ENCODE data around the gene REG3A.

DNA sequence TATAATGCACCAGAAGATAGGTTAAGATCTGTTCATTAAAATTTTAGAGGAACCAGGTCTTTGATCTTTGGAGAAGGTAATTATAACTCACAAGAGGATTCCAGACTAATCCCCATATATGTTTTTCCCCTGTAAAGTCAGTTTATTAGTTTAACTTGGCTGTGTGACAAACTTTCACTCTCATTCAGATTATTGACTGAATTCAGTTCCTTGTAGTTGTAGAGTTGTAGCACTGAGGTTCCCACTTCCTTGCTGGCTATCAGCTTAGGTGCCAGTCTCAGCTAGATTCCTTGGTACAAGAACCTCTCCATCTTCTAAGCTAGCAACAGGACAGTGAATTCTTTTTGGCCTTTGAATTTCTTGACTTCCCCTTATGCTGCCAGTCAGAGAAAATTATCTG, 20.1 kb downstream of the REG3A start:
- TF ChIP-seq, protein P1, sequence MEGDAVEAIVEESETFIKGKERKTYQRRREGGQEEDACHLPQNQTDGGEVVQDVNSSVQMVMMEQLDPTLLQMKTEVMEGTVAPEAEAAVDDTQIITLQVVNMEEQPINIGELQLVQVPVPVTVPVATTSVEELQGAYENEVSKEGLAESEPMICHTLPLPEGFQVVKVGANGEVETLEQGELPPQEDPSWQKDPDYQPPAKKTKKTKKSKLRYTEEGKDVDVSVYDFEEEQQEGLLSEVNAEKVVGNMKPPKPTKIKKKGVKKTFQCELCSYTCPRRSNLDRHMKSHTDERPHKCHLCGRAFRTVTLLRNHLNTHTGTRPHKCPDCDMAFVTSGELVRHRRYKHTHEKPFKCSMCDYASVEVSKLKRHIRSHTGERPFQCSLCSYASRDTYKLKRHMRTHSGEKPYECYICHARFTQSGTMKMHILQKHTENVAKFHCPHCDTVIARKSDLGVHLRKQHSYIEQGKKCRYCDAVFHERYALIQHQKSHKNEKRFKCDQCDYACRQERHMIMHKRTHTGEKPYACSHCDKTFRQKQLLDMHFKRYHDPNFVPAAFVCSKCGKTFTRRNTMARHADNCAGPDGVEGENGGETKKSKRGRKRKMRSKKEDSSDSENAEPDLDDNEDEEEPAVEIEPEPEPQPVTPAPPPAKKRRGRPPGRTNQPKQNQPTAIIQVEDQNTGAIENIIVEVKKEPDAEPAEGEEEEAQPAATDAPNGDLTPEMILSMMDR (conservative IDR thresholded peaks at IDR 0.05 in 1 of 2, IDR thresholded peaks at IDR 0.05 in 1 of 2; ENCODE audit: low read depth in 1 of 2, low read length in 2 of 2), result no peak
- no peak for TF ChIP-seq EZH2 (IDR thresholded peaks at IDR 0.05; ENCODE audit: low read length, missing control alignments)

Measured in fibroblast of lung (primary cell).